ENCODE measurements around the gene EMC10. TPM values are rescaled to one million over a fixed set of nuclear protein-coding genes. Genes with fewer than 3 reads are reported as not detected.

EMC10 gene
- total RNA-seq, 1 experiment from 2014 or later, result 36.8 TPM

- DNase-seq (ENCODE audit: extremely low read depth, low read depth), result no peak
Observed at GRCh38 chr19:50476907-50477238, 566 bp downstream of the EMC10 start.

- DNase-seq (ENCODE audit: extremely low read depth, low read depth), result no peak
Observed at GRCh38 chr19:50477751-50478515, 1.6 kb downstream of the EMC10 start.

- DNase-seq (ENCODE audit: extremely low read depth, low read depth), result no peak
Observed at GRCh38 chr19:50478901-50479715, 2.8 kb downstream of the EMC10 start.

- DNase-seq (ENCODE audit: extremely low read depth, low read depth), result no peak
Observed at GRCh38 chr19:50479761-50480251, 3.5 kb downstream of the EMC10 start.

- no peak for DNase-seq (ENCODE audit: extremely low read depth, low read depth)
Observed at GRCh38 chr19:50480281-50481111, 4.2 kb downstream of the EMC10 start.

GRCh38 chr19:50481351-50482149 is 5.2 kb downstream of the EMC10 start:
- DNase-seq (ENCODE audit: extremely low read depth, low read depth), result no peak

- no peak for DNase-seq (ENCODE audit: extremely low read depth, low read depth)
Observed at GRCh38 chr19:50482271-50482855, 6.1 kb downstream of the EMC10 start.

- no peak for DNase-seq (ENCODE audit: extremely low read depth, low read depth)
Observed at GRCh38 chr19:50482916-50483315, 6.6 kb downstream of the EMC10 start.

GRCh38 chr19:50485284-50485955 is 9.1 kb downstream of the EMC10 start:
- no peak for DNase-seq (ENCODE audit: extremely low read depth, low read depth)

GRCh38 chr19:50486823-50487515 is 10.7 kb downstream of the EMC10 start:
- no peak for DNase-seq (ENCODE audit: extremely low read depth, low read depth)

- DNase-seq (ENCODE audit: extremely low read depth, low read depth), result no peak
Observed at GRCh38 chr19:50488389-50489194, 12.3 kb downstream of the EMC10 start.

GRCh38 chr19:50489461-50490011 is 13.2 kb downstream of the EMC10 start:
- DNase-seq (ENCODE audit: extremely low read depth, low read depth), result no peak

GRCh38 chr19:50490411-50490811 is 14.1 kb downstream of the EMC10 start:
- no peak for DNase-seq (ENCODE audit: extremely low read depth, low read depth)

- no peak for DNase-seq (ENCODE audit: extremely low read depth, low read depth)
Observed at GRCh38 chr19:50490991-50491472, 14.7 kb downstream of the EMC10 start.

- no peak for DNase-seq (ENCODE audit: extremely low read depth, low read depth)
Observed at GRCh38 chr19:50492303-50493052, 16.2 kb downstream of the EMC10 start.

- DNase-seq (ENCODE audit: extremely low read depth, low read depth), result no peak
Observed at GRCh38 chr19:50493171-50493570, 16.9 kb downstream of the EMC10 start.
